NCI-H2107 (cell line): Measurements from ENCODE around the gene RAB35.

ENCODE experiments used
- DNase-seq: peaks from one replicate; lab custom pipeline; 2025; lab: John Stamatoyannopoulos, UW

The RAB35 gene

DNA sequence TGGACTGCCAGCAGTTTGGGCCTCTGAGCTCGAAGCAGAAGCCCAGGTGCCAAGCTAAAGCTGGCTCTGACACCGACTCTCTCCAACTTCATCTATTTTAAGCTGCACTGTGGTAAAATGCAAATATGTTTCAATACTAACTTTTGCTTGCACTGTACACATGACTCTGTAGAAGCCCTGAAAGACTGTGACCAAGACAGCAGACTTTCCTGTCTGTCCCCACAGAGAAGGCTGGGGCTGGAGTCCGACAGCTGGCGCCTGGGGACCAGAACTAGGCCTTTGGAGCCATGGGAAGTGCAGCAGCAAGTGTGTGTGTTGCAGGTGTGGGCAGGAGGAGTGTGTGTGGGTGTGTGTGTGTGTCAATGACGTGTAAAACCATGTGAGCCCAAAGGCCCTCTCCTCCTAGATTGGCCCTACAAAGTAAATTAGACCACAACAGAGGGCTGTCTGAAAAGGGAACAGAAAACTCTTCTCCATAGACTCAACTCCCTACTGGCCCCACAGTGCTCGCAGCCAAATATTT is 16.4 kb upstream of the RAB35 start:
- no peak for DNase-seq

DNA sequence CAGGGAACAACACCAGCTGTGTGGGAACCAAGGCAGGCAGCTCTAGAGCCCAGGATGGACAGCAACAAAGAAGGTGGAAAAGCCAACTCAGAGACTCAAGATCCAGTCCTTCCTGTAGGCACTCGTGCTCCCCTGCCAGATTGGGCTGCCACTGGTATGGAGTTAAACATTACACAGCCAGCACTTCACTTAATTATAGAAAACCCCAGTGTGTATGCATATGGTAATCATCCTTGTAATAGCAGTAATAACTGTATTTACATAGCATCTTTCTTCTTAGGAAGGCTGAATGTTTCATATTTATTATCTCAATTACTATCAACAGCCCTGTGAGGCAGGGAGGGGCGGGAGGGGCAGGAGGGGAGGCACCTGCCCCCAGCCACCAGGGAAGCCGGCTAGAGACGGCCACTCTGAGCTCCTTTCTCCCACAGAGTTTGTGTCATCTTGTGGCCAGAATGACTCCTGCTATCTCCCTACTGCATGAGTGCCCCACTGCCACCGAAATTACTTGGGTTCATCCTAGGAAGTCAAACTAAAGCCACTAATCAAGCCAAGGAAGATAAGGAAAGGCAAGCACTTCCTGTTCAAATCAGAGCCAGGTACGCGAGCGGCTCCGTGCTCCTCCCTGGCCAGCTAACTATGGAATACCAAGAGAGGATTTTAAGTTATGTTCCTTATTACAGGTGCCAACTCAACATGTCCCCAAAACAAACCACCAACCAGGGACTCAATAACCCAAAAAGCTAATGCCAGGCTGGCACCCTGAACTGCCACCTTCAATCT is 15.7 kb upstream of the RAB35 start:
- DNase-seq: no peak

DNA sequence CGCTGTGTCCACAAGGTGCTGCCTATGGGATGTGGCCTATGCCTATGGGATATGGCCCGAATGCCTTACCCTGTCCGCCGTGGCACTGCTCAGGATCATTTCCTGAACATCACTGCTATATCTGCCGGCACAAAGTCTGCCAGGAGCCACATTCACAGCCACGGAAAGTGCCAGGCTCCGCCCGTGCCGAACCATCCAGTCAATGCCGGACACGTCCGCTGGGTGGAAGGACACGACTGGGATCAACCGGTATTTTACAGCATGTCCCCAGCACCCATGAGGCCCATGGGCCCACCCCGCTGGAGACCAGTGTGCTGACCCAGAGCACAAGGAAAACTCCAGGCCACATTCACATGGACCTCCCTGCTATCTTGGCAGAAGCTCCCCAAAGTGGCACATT is 14.6 kb upstream of the RAB35 start:
- no peak for DNase-seq

DNA sequence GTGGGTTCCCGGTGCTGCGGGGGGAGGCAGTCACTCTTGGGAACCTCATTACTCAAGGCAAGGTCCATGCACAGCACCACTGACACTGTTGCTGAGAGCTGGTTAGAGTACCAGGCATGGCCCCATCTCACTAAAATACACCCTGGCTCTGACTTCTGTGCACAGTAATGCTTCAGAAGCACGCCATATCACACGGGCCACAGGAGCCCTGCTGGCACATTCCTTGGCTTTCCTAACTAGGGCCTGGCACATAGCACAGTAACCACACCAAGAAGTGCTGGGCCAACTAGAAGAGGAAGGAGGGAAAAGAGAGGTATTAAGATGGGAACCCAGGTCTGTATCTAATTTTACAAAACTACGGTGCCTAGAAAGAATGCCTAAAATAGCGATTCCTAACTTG is 13.5 kb upstream of the RAB35 start:
- no peak for DNase-seq

DNA sequence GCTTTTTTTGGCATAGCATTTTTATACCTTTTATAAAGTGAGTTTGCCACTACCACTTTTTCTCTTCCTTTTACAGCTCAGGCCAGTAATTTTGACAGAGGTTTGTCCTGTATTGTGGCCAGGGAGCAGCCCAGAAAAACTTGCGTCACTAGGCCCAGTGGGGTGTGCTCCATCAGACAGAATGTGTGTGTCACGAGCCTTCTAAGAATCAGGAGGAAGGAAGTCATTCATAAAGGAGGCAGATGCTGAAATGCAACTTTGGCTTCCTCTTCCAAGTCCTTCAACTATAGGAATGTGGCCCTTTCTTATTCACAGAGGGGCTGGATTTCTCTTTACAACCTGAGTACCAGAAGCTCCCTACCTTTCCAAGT is 10.1 kb upstream of the RAB35 start:
- DNase-seq: no peak

DNA sequence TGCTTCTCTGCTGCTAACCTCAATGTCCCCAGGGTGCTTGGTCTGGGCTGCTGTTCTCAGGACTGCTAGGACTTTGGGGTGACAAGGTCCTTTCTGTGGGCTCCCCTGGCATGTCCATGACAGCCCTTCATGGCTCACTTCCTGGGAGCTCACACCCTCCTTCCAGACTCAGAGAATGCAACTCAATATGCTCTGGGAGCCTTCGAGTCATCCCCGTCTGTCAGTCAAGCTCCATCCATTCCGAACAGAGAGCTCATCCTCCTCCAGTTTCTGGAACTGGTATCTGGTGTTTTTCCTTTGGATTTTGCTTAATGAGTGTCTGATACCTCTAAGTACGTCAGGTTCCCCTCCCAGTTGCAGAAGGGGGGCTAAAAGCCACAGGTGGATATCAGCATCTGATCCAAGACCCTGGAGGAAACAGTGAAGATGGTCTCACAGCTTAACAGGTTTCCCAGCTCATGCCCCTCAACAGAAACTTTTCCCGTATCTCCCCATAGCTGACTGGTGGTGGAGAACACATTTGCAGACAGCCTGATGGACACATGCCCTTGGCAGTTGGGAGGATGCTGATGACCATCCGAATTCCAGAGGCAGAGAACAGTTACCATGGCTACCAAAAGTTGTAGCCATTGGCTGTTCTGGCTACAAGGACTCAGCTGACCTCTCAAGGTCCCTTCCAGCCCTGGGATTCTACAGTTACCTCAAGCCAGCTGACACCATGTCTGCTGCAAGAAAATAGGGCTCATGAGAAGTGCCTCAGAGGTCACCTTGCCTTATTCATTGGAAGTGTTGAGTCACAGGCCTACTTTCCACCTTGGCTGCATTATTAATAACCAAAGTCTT is 9.5 kb upstream of the RAB35 start:
- no peak for DNase-seq

DNA sequence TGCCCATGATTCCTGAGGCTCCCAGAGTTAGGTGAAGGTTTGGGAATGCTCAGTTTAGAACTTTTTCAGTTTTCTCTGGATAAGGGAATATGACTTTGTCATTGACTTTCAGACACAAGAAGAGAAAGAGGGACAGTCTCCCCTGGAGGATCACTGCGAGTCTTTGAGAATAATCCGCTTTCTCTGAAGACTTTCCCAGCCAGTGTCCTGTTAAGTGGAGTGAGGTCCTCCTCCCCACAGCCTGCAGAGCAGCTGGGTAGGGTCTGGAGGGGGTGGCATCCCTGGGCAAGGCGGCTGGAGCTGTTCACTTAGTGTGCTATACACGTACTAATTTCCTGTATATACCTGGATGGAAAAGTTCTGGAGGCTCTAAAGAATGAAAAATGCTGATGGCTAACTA is 8.5 kb upstream of the RAB35 start:
- DNase-seq: no peak

DNA sequence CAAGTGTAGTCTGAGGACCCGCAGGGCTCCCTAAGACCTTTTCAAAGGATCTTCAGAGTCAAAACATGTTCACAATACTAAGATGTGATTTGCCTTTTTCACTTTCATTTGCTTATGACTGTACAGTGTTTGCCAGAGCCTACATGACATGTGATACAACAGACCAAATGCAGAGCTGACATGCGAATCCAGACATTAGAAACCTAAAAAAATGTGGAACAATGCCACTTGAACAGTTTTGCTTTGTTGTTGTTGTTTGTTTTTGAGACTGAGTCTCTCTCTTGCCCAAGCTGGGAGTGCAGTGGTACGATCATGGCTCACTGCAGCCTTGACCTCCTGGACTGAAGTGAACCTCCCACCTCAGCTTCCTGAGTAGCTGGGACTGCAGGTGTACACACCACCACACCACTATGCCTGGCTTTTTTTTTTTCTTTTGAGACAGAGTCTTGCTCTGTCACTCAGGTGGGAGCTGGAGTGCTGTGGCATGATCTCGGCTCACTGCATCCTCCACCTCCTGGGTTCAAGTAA is 5.3 kb upstream of the RAB35 start:
- DNase-seq: no peak

DNA sequence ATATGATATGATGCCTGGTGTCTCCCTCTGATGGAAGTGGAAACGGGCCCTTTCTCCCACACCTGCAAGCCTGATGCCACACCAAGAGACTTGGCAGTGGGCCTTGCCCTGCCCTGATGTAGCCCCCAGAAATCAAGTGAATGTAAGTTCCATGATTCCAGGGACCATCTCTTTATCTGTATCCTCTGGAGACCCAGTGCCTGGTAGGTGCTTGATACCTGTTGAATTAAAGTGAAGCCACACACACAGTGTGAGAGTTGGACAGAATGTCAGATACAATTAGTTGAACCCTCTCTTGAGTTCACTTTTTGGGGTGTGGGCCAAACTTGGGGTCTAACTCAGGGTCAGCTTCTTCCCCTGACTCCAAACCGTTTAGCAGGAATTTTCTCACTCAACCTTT is 4.8 kb upstream of the RAB35 start:
- no peak for DNase-seq

DNA sequence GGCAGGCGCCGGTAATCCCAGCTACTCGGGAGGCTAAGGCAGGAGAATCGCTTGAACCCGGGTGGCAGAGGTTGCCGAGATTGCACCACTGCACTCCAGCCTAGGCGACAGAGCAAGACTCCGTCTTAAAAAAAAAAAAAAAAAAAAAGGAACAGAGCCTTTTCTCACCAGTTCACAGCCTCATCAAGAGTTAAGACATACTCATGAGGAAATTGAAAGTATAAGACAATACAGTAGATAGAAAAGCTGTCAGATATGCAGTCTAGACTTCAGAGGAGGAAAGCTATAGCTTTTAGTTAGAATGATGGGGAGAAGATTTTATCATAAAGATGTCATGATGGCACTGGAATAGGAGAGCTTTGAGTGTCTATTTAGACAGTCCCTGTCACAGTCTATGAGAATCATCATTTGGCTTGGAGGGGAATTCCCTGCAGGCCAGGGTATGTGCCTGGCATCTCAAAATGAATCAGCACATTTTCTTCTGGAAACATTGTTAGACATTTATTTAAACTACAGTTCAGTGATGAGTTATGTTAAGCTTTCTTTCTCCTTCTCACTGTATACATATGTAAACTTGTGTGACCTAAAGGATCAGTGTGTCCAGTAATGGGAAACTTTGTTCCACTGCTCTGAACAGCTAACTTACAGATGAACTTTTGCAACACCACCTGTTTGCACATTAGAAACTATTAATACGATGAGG is 2.9 kb upstream of the RAB35 start:
- no peak for DNase-seq

DNA sequence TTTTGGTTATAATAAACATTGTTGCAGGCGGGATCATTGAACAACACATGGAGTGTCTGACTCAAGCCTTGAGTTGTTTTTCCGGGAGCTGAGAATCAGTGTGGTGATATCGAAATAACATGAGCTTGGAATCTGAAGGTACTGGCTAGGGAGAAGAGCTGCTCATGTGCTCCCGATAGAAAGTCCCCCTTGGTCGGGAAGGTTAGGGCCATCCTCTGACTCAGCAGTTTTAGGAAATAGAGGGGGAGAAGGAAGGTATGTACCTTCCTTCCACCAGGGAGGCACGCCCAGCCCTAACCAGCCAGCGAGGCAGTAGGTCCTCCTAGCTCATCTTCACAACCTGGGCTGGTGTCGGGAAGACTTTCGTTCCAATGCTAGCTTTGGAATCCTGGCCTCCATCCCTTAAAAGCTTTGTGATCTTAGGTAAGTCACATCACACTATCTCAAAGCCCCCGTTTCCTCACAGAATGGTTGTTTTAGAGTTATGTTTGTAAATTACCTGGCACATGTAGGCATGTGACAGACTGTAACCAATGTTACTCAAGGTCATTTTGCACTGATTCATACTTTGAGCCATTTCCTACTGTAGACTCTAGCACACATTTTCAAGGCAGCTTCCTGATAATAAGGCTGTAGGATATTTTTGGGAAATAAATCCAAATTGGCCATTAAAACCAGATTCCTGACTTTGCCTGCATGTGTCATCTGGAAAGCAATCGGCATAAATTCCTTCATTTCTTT is 1.9 kb upstream of the RAB35 start:
- DNase-seq: no peak

DNA sequence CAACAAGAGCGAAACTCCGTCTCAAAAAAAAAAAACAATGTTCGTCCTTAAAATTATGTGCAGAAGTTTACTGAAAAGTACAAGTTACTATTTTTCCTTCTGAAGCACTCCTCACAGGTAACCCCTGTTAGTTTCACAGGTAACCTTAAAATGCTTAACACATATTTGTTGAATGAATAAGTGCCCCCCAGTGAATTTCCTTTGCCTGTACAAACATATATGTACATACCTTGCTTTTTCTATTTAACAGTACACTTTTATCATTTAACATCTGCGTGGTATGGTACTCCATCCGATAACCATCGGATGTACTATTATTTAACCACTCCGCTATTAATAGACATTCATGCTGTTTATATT is 1.4 kb upstream of the RAB35 start:
- DNase-seq: no peak

DNA sequence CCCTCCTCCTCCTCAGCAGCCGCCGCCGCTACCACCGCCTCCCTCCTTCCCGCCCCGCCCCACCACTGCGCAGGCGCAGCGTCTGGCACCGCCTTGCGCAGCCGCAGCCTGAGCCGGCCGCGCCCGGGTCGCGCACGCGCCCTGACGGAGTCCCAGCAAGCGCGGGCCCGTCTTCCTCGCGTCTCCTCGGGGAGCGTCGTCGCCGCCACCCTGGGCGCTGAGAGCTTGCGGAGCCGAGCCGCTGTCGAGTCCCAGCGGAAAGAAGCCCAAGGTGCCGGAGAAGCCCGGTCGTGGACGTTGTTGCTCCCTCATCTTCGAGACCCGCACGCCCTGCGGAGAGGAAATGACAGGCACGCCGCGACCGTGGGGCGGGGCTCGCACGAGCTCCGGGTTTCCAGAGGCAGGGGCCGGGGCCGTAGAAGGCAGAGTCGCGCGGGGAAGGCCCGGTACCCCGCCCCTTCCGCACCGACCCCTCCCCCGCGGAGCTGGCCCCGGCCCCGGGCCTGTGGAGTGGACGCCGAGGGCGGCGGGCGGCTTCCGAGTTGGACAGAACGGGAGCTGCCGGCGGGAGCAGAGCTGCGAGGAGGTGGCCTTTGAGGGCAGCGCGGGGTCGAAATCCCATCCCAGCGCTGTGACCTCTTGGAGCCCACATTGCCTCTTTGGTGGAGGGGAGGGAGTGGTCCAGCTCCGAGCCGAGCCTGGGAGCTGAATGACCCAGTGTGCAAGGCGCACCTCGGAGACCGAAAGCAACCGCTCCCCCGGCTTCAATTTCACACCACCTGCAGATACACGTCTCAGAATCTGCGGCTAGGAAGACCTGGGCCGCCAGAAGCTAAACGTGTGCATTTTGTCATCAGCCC is 469 bp upstream of the RAB35 start:
- DNase-seq: peak; percentile 91

DNA sequence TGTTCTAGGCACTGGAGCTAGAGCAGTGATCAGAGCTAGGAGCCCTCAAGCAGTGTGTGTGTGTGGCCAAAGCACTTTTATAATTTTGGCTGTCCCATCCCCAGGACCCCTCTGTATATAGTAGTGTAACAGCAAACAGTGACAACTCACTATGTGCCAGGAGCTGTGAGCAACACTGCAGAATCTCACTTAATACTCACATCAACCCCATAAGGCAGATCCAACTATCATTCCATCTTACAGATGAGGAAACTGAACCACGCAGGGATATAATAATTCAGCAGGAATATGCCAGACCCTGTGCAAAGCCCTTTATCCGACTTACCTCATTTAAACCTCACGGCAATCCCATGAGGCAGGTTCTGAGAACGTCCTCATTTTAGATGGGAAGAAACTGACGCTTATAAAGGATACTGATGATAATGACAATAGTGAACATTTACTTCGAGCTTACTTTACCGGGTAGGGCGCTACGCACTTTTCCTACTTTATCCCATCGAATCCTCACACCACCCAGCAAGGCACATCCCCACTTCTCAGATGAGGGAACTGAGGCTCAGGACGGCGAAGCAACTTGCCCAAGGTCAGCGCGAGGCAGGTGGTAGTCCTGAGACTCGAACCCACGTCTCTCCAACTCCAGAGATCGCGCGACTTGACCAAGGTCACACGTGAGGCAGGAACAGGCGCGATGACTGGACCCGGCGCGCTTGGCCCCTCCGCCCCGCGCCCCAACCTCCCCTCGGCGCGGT is 687 bp downstream of the RAB35 start:
- no peak for DNase-seq

DNA sequence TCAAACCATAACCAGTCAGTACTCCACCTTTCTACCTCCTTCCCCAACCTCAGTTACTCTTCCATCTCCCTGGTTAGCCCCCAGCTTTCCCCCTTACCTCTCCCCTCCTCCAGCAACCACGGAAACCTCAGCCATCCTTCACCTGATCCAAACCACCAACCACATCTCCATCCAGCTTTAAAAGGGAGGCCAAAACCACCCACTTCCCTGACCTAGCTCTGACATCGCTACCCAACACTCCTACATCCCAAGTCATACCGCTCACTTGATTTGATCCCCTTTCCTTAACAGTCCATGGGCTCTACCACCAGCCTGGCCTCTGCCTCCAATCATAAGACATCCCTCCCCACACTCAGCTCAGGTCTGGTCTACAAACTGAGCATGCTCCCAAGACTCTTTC is 1.5 kb downstream of the RAB35 start:
- no peak for DNase-seq

DNA sequence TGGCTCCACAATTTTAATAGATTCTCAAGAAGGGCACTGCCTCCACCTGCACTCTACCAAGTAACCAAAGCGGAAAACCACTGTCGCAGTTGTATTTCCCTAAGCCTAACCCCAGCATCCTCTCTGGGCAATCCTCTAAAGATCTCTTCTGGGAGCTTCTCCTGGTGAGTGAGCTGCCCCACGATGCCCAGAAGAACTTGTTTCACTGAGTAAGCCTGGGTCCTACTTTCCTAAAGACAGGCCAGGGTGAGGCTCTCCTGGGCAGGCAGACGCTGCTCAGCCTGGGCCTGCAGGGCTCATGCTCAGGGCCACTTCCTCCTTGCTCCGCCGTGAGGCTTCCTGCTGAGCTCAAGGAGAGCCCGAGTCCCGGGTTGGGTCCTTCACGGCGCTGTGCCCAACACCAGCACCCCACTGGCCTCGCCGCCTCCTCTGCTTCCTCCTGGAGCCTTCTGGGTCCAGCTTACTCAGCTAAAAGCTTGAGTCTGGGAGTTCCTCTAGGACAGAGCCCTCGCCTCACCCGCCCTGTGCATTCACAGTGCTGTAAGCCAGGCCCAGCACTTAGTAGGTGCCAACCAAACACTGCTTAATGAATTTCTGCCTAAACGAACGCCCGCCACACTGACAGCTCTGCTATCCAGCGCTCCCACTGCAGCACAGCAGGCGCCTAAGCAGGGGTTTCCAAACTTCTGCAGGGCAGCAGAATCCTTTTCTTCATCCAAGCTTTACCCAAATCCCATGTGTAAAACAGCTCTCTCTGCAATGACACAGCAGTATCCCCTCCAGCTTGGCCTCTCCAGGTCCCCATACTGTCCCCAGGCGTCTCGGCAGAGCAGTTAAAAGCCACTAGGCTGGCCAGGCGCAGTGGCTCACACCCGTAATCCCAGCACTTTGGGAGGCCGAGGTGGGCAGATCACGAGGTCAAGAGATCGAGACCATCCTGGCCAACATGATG is 5.7 kb downstream of the RAB35 start:
- DNase-seq: no peak

DNA sequence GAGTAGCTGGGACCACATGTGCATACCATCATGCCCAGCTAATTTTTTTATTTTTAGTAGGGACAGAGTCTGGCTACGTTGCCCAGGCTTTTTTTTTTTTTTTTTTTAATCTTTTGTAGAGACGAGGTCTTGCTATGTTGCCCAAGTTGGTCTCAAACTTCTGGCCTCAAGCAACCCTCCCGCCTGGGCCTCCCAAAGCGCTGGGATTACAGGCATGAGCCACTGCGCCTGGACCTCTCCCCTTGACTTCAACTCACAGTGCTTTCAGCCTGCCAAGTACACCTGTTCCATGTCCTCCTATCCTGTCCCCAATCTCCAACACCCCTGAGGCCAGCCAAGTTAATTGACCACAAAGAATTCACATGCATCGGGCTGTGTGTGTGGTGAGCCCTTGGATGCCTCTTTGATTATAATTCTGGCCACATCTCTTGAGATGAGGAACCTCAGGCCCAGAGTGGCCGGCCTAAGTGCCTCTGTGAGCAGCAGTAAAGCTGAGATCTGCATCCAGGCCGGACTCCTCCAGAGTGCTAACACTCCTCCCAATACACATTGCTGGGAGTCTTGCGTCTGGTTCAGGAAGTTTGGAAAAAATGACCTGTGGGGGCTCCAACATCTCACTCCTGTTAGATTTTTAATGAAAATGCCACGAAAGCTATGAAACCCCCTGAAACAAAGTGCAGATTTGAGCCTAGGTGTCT is 6.8 kb downstream of the RAB35 start:
- no peak for DNase-seq

DNA sequence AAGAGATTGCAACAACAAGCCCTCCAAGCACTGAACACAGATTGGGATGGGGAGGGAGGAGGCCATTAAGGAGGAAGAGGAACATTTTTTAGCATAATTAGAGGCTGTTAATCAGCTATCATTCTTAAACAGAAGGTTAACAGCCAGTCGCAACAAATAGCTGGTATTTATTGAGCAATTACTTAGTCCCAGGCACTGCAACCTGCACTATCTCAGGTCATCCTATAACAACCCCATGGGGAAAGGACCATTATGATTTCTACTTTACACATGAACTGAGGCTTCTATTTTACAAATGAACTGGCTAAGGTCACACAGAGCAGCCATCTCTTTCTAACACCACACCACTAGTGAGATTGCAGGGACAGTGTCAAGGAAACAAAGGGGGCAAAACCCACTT is 10.4 kb downstream of the RAB35 start:
- DNase-seq: no peak
